GM23338 (cell line): ENCODE results near the gene SYNGR3.

Source experiments
- CTCF ChIP-seq, 2 experiments: fragments of 200-600 bp in 1 of 2; sonication (generic) in 1 of 2; conservative IDR thresholded peaks; 2 replicates each; pipeline versions ENCODE4 v1.5.1 to v1.6.1; 2016 to 2017; ENCODE audit warnings: antibody characterized with exemption in 2 of 2, low read depth in 2 of 2, mild to moderate bottlenecking in 2 of 2, moderate library complexity in 1 of 2
- EZH2 ChIP-seq: fragments of 200-600 bp; sonication (generic); IDR thresholded peaks from one replicate; pipeline ENCODE4 v1.8.0; 2017; ENCODE audit warnings: antibody characterized with exemption, mild to moderate bottlenecking, low read depth; ENCODE audit not compliant: unreplicated experiment
- EZH2phosphoT487 ChIP-seq: fragments of 200-600 bp; sonication (generic); IDR thresholded peaks from one replicate; pipeline ENCODE4 v1.8.1; 2018; ENCODE audit warnings: antibody characterized with exemption; ENCODE audit not compliant: unreplicated experiment
- JUNB ChIP-seq: IDR thresholded peaks from one replicate; pipeline ENCODE4 v1.6.1; 2016; ENCODE audit warnings: antibody characterized with exemption; ENCODE audit not compliant: unreplicated experiment
- POLR2AphosphoS5 ChIP-seq: IDR thresholded peaks from 2 replicates; pipeline ENCODE4 v1.6.1; 2016; ENCODE audit warnings: antibody characterized with exemption, low read depth
- REST ChIP-seq: IDR thresholded peaks from one replicate; pipeline ENCODE4 v1.6.1; 2018; ENCODE audit warnings: antibody characterized with exemption; ENCODE audit not compliant: unreplicated experiment
- STAT1 ChIP-seq: IDR thresholded peaks from one replicate; pipeline ENCODE4 v1.6.1; 2016; ENCODE audit warnings: antibody characterized with exemption; ENCODE audit not compliant: unreplicated experiment
- ZNF114 ChIP-seq: fragments of 250-450 bp; sonication (Bioruptor Pico); IDR thresholded peaks from 2 replicates; pipeline ENCODE4 v1.5.0; 2020; ENCODE audit warnings: mild to moderate bottlenecking, moderate library complexity

- TF ChIP-seq EZH2phosphoT487 (no peak), JUNB (no peak), CTCF (conservative IDR thresholded peaks at IDR 0.05; ENCODE audit: low read depth in 2 of 2) (no peak), ZNF114 (CRISPR knock-in tag) (no peak), EZH2 (no peak), POLR2AphosphoS5 (no peak), REST (no peak), STAT1 (no peak)
These were observed at the start of gene SYNGR3 for GRCh38 chr16:1989209-1990100.
